ENCODE results near the gene BRI3. TPM values are rescaled to one million over a fixed set of nuclear protein-coding genes. Genes with fewer than 3 reads are reported as not detected.

Gene BRI3
- total and polyA plus RNA-seq, 9 of the 15 experiments (the other 6 are each of a cell fraction or from before 2014, with no cell fraction given): 4.3 to 57.4 (median 18.6) TPM

DNA sequence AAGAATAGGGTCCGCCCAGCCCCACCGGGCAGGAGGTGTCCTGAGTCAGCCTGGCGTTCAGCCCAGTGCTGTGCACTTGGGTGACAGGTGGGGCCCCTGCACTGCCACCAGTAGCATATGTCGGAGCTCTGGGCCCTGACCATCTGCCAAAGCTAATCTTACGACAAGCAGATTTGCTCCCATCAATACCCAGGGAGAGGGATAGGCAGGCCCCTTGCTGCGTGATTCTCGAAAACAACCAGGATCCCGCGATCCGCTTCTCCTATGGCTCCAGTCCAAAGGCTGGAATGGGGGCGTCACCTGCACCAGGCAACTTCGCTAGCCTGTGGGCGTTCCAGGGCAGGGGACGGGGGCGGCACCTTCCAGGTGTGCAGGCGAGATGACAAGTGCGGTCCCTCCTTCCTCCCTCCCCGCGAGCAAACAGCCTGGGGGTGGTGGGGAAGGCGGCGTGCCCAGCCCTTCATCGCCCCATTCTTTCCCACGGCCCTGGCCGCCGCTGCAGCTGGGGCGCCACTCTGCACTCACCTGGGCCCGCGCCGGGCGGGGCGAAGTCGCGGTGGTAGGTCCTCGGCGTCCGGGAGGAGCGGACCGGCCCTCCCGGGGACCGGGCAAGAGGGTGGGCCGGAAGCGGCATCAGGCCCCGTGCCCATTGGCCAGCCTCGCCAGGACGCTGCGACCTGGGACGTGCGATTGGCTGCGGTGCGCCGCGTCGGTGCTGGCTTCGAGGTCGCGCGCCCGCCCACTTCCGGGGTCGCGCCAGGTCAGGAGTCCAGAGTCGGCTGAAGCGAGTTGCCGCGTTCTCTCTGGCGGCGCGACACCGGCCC, 29.7 kb upstream of the BRI3 start, which contains the start of gene TECPR1 (continued):
- TF ChIP-seq, protein P1, sequence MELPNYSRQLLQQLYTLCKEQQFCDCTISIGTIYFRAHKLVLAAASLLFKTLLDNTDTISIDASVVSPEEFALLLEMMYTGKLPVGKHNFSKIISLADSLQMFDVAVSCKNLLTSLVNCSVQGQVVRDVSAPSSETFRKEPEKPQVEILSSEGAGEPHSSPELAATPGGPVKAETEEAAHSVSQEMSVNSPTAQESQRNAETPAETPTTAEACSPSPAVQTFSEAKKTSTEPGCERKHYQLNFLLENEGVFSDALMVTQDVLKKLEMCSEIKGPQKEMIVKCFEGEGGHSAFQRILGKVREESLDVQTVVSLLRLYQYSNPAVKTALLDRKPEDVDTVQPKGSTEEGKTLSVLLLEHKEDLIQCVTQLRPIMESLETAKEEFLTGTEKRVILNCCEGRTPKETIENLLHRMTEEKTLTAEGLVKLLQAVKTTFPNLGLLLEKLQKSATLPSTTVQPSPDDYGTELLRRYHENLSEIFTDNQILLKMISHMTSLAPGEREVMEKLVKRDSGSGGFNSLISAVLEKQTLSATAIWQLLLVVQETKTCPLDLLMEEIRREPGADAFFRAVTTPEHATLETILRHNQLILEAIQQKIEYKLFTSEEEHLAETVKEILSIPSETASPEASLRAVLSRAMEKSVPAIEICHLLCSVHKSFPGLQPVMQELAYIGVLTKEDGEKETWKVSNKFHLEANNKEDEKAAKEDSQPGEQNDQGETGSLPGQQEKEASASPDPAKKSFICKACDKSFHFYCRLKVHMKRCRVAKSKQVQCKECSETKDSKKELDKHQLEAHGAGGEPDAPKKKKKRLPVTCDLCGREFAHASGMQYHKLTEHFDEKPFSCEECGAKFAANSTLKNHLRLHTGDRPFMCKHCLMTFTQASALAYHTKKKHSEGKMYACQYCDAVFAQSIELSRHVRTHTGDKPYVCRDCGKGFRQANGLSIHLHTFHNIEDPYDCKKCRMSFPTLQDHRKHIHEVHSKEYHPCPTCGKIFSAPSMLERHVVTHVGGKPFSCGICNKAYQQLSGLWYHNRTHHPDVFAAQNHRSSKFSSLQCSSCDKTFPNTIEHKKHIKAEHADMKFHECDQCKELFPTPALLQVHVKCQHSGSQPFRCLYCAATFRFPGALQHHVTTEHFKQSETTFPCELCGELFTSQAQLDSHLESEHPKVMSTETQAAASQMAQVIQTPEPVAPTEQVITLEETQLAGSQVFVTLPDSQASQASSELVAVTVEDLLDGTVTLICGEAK (IDR thresholded peaks at IDR 0.05): peak; percentile 94
- TF ChIP-seq, protein P1 (CRISPR knock-in tag; IDR thresholded peaks at IDR 0.05): no peak
- TF ChIP-seq CHD2 (IDR thresholded peaks at IDR 0.05; ENCODE audit: low read depth, low read length): peak; percentile 71
- peak; percentile 94 for TF ChIP-seq GABPA (tag; conservative IDR thresholded peaks at IDR 0.05; ENCODE audit: low read depth)
- TF ChIP-seq FOS (IDR thresholded peaks at IDR 0.05; ENCODE audit: extremely low read depth, insufficient read length): peak; percentile 85
- TF ChIP-seq RBFOX2 (IDR thresholded peaks at IDR 0.05; ENCODE audit: low read depth, low read length): peak; percentile 79
- no peak for TF ChIP-seq KAT2B (IDR thresholded peaks at IDR 0.05; ENCODE audit: low read depth, low read length)
- peak; percentile 36; the same call in 1 of the 2 replicates for TF ChIP-seq NFIC (IDR thresholded peaks at IDR 0.05)
- TF ChIP-seq ZNF311 (CRISPR knock-in tag; IDR thresholded peaks at IDR 0.05): no peak
- TF ChIP-seq SP1 (CRISPR knock-in tag; IDR thresholded peaks at IDR 0.05): peak; percentile 91
- TF ChIP-seq, protein P2, sequence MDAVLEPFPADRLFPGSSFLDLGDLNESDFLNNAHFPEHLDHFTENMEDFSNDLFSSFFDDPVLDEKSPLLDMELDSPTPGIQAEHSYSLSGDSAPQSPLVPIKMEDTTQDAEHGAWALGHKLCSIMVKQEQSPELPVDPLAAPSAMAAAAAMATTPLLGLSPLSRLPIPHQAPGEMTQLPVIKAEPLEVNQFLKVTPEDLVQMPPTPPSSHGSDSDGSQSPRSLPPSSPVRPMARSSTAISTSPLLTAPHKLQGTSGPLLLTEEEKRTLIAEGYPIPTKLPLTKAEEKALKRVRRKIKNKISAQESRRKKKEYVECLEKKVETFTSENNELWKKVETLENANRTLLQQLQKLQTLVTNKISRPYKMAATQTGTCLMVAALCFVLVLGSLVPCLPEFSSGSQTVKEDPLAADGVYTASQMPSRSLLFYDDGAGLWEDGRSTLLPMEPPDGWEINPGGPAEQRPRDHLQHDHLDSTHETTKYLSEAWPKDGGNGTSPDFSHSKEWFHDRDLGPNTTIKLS (IDR thresholded peaks at IDR 0.05; ENCODE audit: borderline replicate concordance, low read depth): peak; percentile 49; the same call in 1 of the 2 replicates
- TF ChIP-seq NFYB (IDR thresholded peaks at IDR 0.05; ENCODE audit: extremely low read depth, insufficient read length): peak; percentile 88
- TF ChIP-seq YY1 (IDR thresholded peaks at IDR 0.05; ENCODE audit: borderline replicate concordance in 1 of 3, control insufficient read depth in 1 of 3, extremely low read depth in 1 of 3, insufficient read depth in 3 of 3, insufficient read length in 1 of 3, insufficient replicate concordance in 2 of 3, low read depth in 1 of 3, low read length in 2 of 3): peak in 1 of 3 experiments; percentile 9
- peak; percentile 89 for TF ChIP-seq ELF2 (CRISPR knock-in tag; IDR thresholded peaks at IDR 0.05)
- peak; percentile 28; the same call in 1 of the 2 replicates for TF ChIP-seq EGR1 (conservative IDR thresholded peaks at IDR 0.05)
- peak; percentile 92 for TF ChIP-seq GABPB1 (CRISPR knock-in tag; IDR thresholded peaks at IDR 0.05)
- TF ChIP-seq NCOA1 (IDR thresholded peaks at IDR 0.05; ENCODE audit: low read depth): no peak
- peak; percentile 93 for TF ChIP-seq ELF1 (tag; IDR thresholded peaks at IDR 0.05)
